HG03060 (cell line): ENCODE data around the gene STARD10.
"Not testable (repeated sequence)": the region's sequence is repeated elsewhere in the genome, so short reads cannot be mapped to it uniquely, and the experiment has no call there.

Experiments
- ATAC-seq: cut with Tn5 transposase; IDR thresholded peaks from one replicate; pipeline ENCODE4 v1.9.1; 2021; ENCODE audit warnings: low read depth, moderate number of reproducible peaks; ENCODE audit not compliant: unreplicated experiment

STARD10 gene

GRCh38 chr11:72826191-72826941 is 32.5 kb upstream of the STARD10 start:
- ATAC-seq, result no peak

GRCh38 chr11:72825661-72826060 is 31.8 kb upstream of the STARD10 start:
- no peak for ATAC-seq

- no peak for ATAC-seq
These were observed 31.1 kb upstream of the STARD10 start for GRCh38 chr11:72824811-72825505.

- ATAC-seq, result no peak
These were observed 30.2 kb upstream of the STARD10 start for GRCh38 chr11:72824020-72824419.

GRCh38 chr11:72823105-72823804 is 29.4 kb upstream of the STARD10 start:
- ATAC-seq, result no peak

- ATAC-seq, result no peak
These were observed 28.3 kb upstream of the STARD10 start for GRCh38 chr11:72821920-72822799.

- ATAC-seq, result no peak
These were observed 27.5 kb upstream of the STARD10 start for GRCh38 chr11:72821221-72821919.

- no peak for ATAC-seq
These were observed 26.7 kb upstream of the STARD10 start for GRCh38 chr11:72820439-72821139.

GRCh38 chr11:72818971-72819370 is 25.1 kb upstream of the STARD10 start:
- ATAC-seq, result no peak

GRCh38 chr11:72817966-72818365 is 24.1 kb upstream of the STARD10 start:
- ATAC-seq, result no peak

- no peak for ATAC-seq
These were observed 22.6 kb upstream of the STARD10 start for GRCh38 chr11:72816404-72816990.

- no peak for ATAC-seq
These were observed 21.3 kb upstream of the STARD10 start for GRCh38 chr11:72815110-72815618.

GRCh38 chr11:72814286-72815109 is 20.7 kb upstream of the STARD10 start, which contains the start of gene ATG16L2:
TSS of gene ATG16L2 (plus strand) at chr11:72814411. CDS start at chr11:72814446, 35 bp downstream.
- ATAC-seq, result no peak

- no peak for ATAC-seq
These were observed 20.0 kb upstream of the STARD10 start for GRCh38 chr11:72813740-72814285.

GRCh38 chr11:72812967-72813739 is 19.3 kb upstream of the STARD10 start:
- no peak for ATAC-seq

GRCh38 chr11:72812604-72812966 is 18.7 kb upstream of the STARD10 start:
- no peak for ATAC-seq

- not testable (repeated sequence) for ATAC-seq
These were observed 17.8 kb upstream of the STARD10 start for GRCh38 chr11:72811686-72812085.
